Tibial artery (tissue), 4 donors: ENCODE measurements around the gene MAPK8.
A peak's percentile ranks its signal among the peaks of the same experiment; 100 is the strongest.

Experiments used
- DNase-seq, 2 donors: peaks; one replicate each; pipeline ENCODE4 v3.0.0-alpha.2; 2019
- H3K27ac ChIP-seq, 2 donors: fragments of 200-600 bp; sonication (generic) in 1 of 2; 1 replicate in 1 of 2; 2 replicates in 1 of 2; pipeline ENCODE4 v1.5.1; 2018 to 2019; ENCODE audit warnings: mild to moderate bottlenecking in 1 of 2
- H3K27me3 ChIP-seq, 2 donors: fragments of 200-600 bp; sonication (generic) in 1 of 2; one replicate each; pipeline versions ENCODE4 v1.5.1 to v1.6.0; 2016 to 2019
- H3K36me3 ChIP-seq, 3 donors: fragments of 200-600 bp; sonication (generic) in 2 of 3; one replicate each; pipeline ENCODE4 v1.5.1; 2016 to 2019; ENCODE audit warnings: mild to moderate bottlenecking in 2 of 3
- H3K4me1 ChIP-seq, 4 donors: fragments of 200-600 bp; sonication (generic) in 2 of 4; 1 replicate in 3 of 4; 2 replicates in 1 of 4; pipeline ENCODE4 v1.5.1; 2016 to 2019
- H3K4me3 ChIP-seq, 2 donors: fragments of 200-600 bp; sonication (generic) in 1 of 2; 1 replicate in 1 of 2; 2 replicates in 1 of 2; pipeline ENCODE4 v1.5.1; 2018 to 2019; ENCODE audit warnings: mild to moderate bottlenecking in 2 of 2
- H3K9me3 ChIP-seq, 3 donors: fragments of 200-600 bp; sonication (generic) in 1 of 3; one replicate each; pipeline ENCODE4 v1.5.1; 2016 to 2019
- intact Hi-C: fragments of 100-400 bp; cut with DNase I; formaldehyde crosslinking; loops from one replicate; pipeline ENCODE4 v1.15.0; 2023; ENCODE audit warnings: low total_unique reads
- TF ChIP-seq, protein P1 (sequence below), 2 experiments: fragments of 200-600 bp in 1 of 2; fragments of 450-650 bp in 1 of 2; IDR thresholded peaks; one replicate each; pipeline ENCODE4 v1.5.1; 2017 to 2019; ENCODE audit warnings: antibody characterized with exemption in 2 of 2, mild to moderate bottlenecking in 1 of 2, moderate library complexity in 1 of 2

Gene MAPK8

DNA sequence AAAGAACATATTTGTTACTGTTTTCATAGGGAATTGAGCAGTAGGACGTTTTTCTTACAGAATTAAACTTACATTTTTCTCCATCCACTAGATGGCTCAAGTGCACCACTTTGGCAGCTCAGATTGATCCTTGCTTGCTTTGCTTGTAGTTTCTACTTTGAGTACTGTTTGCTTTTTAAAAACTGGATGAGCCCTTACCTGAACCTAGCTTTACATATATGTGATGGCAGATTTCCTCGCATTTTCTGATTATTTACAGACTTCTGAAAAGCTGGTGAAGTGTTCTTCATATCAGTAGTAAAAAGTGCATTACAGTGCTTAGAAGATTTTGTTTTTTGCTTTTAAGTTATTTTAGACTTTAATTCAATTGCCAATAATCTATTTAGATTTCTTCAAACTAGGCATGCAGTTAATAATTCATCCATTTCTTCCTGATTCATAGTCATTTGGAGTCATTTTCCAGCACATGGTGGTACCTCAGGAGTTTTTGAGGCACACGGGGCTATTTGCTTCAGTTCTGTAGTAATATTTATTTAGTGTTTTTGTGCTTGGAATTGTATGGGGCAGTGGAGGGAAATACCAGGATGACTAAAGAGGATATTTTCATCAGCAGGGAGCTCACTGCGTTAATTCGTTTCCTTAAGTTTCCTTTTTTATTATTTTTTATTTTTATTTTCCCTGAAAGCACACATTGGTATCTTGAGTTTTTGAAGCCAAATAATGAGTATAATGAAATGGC, 57.3 kb downstream of the MAPK8 start:
- Histone ChIP-seq H3K27ac (no peak overlapping the region), H3K4me3 (no peak overlapping the region), H3K36me3 (no peaks in the 10 kb centered on the region), H3K4me1 (peaks cover 0 to 11% (median 7%) of the 10 kb centered on the region in 4 donors), H3K27me3 (no peaks in the 10 kb centered on the region), H3K9me3 (no peaks in the 10 kb centered on the region)
- DNase-seq, result no peak
- intact Hi-C loops, result loop anchor here (5.0 kb wide), 1 partner anchor 294 kb away; no protein-coding TSS in a partner anchor
- TF ChIP-seq, protein P1, sequence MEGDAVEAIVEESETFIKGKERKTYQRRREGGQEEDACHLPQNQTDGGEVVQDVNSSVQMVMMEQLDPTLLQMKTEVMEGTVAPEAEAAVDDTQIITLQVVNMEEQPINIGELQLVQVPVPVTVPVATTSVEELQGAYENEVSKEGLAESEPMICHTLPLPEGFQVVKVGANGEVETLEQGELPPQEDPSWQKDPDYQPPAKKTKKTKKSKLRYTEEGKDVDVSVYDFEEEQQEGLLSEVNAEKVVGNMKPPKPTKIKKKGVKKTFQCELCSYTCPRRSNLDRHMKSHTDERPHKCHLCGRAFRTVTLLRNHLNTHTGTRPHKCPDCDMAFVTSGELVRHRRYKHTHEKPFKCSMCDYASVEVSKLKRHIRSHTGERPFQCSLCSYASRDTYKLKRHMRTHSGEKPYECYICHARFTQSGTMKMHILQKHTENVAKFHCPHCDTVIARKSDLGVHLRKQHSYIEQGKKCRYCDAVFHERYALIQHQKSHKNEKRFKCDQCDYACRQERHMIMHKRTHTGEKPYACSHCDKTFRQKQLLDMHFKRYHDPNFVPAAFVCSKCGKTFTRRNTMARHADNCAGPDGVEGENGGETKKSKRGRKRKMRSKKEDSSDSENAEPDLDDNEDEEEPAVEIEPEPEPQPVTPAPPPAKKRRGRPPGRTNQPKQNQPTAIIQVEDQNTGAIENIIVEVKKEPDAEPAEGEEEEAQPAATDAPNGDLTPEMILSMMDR (IDR thresholded peaks at IDR 0.05), result peak; percentile 62 to 69

GRCh38 chr10:48364659-48365405, 58.4 kb downstream of the MAPK8 start:
- Histone ChIP-seq H3K27ac (no peak overlapping the region), H3K27me3 (no peaks in the 10 kb centered on the region), H3K9me3 (no peaks in the 10 kb centered on the region), H3K4me1 (peaks cover 0 to 11% (median 7%) of the 10 kb centered on the region in 4 donors), H3K4me3 (no peak overlapping the region), H3K36me3 (no peaks in the 10 kb centered on the region)
- intact Hi-C loops, result loop anchor here (5.0 kb wide), 1 partner anchor 292 kb away; no protein-coding TSS in a partner anchor
- TF ChIP-seq, protein P1 (IDR thresholded peaks at IDR 0.05), result no peak
- no peak for DNase-seq

GRCh38 chr10:48365668-48366067, 59.2 kb downstream of the MAPK8 start:
- Histone ChIP-seq H3K27me3 (no peaks in the 10 kb centered on the region), H3K36me3 (no peaks in the 10 kb centered on the region), H3K4me3 (no peak overlapping the region), H3K4me1 (peaks cover 0 to 7% (median 4%) of the 10 kb centered on the region in 4 donors), H3K9me3 (no peaks in the 10 kb centered on the region), H3K27ac (no peak overlapping the region)
- no peak for DNase-seq
- TF ChIP-seq, protein P1 (IDR thresholded peaks at IDR 0.05), result no peak
- intact Hi-C loops, result no loop called here

GRCh38 chr10:48366261-48366660, 59.8 kb downstream of the MAPK8 start:
- H3K4me1 ChIP-seq, result peaks cover 0 to 7% (median 4%) of the 10 kb centered on the region in 4 donors
- DNase-seq, result no peak
- intact Hi-C loops, result no loop called here
- TF ChIP-seq, protein P1 (IDR thresholded peaks at IDR 0.05), result no peak
- no peaks in the 10 kb centered on the region for H3K9me3 ChIP-seq
- H3K4me3 ChIP-seq, result no peak overlapping the region
- no peak overlapping the region for H3K27ac ChIP-seq
- no peaks in the 10 kb centered on the region for H3K27me3 ChIP-seq
- no peaks in the 10 kb centered on the region for H3K36me3 ChIP-seq

GRCh38 chr10:48369501-48369900, 63.0 kb downstream of the MAPK8 start:
- TF ChIP-seq, protein P1 (IDR thresholded peaks at IDR 0.05), result no peak
- Histone ChIP-seq H3K27me3 (no peaks in the 10 kb centered on the region), H3K4me3 (no peak overlapping the region), H3K36me3 (no peaks in the 10 kb centered on the region), H3K4me1 (peaks cover 0 to 7% (median 0%) of the 10 kb centered on the region in 4 donors), H3K27ac (no peak overlapping the region), H3K9me3 (no peaks in the 10 kb centered on the region)
- intact Hi-C loops, result no loop called here
- no peak for DNase-seq
